GM21423 (cell line): ENCODE measurements around the gene NRTN.
A peak's percentile ranks its signal among the peaks of the same experiment; 100 is the strongest.

ENCODE experiments used
- ATAC-seq: cut with Tn5 transposase; IDR thresholded peaks from one replicate; pipeline ENCODE4 v1.9.1; 2021; ENCODE audit warnings: mild to moderate bottlenecking, moderate library complexity; ENCODE audit not compliant: unreplicated experiment

Gene NRTN

GRCh38 chr19:5811117-5811516 is 6.2 kb downstream of the NRTN start:
- ATAC-seq = no peak

GRCh38 chr19:5814123-5814851 is 9.4 kb downstream of the NRTN start:
- no peak for ATAC-seq

- no peak for ATAC-seq
Measured at GRCh38 chr19:5814852-5815246, 10.0 kb downstream of the NRTN start.

- no peak for ATAC-seq
Measured at GRCh38 chr19:5817218-5817617, 12.4 kb downstream of the NRTN start.

GRCh38 chr19:5818594-5818993 is 13.7 kb downstream of the NRTN start:
- no peak for ATAC-seq

GRCh38 chr19:5820785-5821184 is 15.9 kb downstream of the NRTN start:
- ATAC-seq = no peak

- no peak for ATAC-seq
Measured at GRCh38 chr19:5821521-5822180, 16.8 kb downstream of the NRTN start.

- ATAC-seq = no peak
Measured at GRCh38 chr19:5822181-5822844, 17.4 kb downstream of the NRTN start.

- no peak for ATAC-seq
Measured at GRCh38 chr19:5823579-5824281, 18.9 kb downstream of the NRTN start.

- no peak for ATAC-seq
Measured at GRCh38 chr19:5824751-5825150, 19.9 kb downstream of the NRTN start.

- no peak for ATAC-seq
Measured at GRCh38 chr19:5825178-5825577, 20.3 kb downstream of the NRTN start.

- ATAC-seq = no peak
Measured at GRCh38 chr19:5826531-5827341, 21.9 kb downstream of the NRTN start.

- no peak for ATAC-seq
Measured at GRCh38 chr19:5827342-5827890, 22.5 kb downstream of the NRTN start.

- peak; percentile 66 for ATAC-seq
Measured at GRCh38 chr19:5827891-5828660, 23.2 kb downstream of the NRTN start.

GRCh38 chr19:5828661-5829566 is 24.0 kb downstream of the NRTN start:
- ATAC-seq = no peak

- ATAC-seq = no peak
Measured at GRCh38 chr19:5829567-5830310, 24.9 kb downstream of the NRTN start.

- ATAC-seq = no peak
Measured at GRCh38 chr19:5831159-5831558, 26.3 kb downstream of the NRTN start.

- no peak for ATAC-seq
Measured at GRCh38 chr19:5832061-5832460, 27.2 kb downstream of the NRTN start.
